GM10248 (cell line): ENCODE measurements around the gene SLC16A5.
A peak's percentile ranks its signal among the peaks of the same experiment; 100 is the strongest.

Experiments used
- CTCF ChIA-PET: fragments of 300-600 bp; sonication (Branson Sonifier 250); formaldehyde crosslinking; extraction: SDS; loops from one replicate; lab custom pipeline; 2021; ENCODE audit warnings: antibody characterized with exemption; lab: Yijun Ruan, JAX
- POLR2A ChIA-PET: fragments of 350-650 bp; sonication (Branson Sonifier 250); formaldehyde crosslinking; extraction: SDS; loops from one replicate; lab custom pipeline; 2020; ENCODE audit warnings: antibody characterized with exemption; lab: Yijun Ruan, JAX
- DNase-seq: peaks from one replicate; pipeline ENCODE4 v3.0.0; 2012; ENCODE audit errors: extremely low spot score
- TF ChIP-seq, protein P1 (sequence below): IDR thresholded peaks from 2 replicates; pipeline ENCODE4 v1.5.1; 2012; ENCODE audit warnings: mild to moderate bottlenecking, low read depth; ENCODE audit errors: extremely low read depth, missing control alignments, control extremely low read depth

Gene SLC16A5

DNA sequence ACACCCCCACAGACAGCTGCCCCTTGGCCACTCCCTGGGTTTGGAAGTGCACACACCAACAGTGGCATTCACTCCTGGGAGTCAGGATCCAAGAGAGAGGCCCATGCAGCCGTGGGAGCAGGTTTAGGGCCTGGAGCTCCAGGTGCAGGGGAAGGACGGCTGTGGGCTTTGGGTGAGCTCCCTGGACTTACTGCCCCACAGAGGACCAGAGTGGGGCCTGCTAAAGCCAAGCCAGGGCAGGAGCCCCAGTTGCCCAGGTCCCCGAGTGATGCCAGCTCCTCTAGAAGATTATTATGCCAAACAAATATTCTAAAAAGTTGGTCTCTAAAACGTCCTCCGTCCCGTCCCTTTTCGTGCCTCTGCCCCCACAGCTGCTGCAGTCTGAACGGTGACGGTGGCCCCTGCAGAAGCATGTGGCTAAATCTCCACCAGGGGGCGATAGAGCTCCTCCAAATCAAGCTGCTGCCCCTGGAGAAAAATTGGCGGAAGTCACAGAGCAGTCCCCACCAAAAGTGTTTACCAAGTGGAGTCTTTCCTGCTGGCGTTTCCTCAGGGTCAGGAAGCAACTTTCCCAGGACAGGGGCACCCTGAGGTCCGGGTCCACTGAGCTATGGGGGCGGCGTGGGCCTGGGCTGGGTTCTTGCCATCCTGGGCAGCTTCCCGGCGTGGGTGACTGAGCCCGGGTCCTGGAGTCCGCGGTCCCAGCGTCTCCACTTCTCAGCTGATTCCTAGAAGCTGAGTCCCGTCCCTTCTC is 26.2 kb downstream of the SLC16A5 start:
- CTCF ChIA-PET = interaction anchor here (0.7 to 16.9 kb wide), 68 partner anchors 10 to 408 kb away, joined by 3 to 338 read pairs (median 6); partner anchors contain the start of genes ATP5PD, CDR2L, GGA3 and JPT1
- POLR2A ChIA-PET = interaction anchor here (0.6 to 1.6 kb wide), 12 partner anchors 10 to 314 kb away, joined by 3 to 8 read pairs (median 4); partner anchors contain the start of genes JPT1, NT5C and SUMO2
- TF ChIP-seq, protein P1, sequence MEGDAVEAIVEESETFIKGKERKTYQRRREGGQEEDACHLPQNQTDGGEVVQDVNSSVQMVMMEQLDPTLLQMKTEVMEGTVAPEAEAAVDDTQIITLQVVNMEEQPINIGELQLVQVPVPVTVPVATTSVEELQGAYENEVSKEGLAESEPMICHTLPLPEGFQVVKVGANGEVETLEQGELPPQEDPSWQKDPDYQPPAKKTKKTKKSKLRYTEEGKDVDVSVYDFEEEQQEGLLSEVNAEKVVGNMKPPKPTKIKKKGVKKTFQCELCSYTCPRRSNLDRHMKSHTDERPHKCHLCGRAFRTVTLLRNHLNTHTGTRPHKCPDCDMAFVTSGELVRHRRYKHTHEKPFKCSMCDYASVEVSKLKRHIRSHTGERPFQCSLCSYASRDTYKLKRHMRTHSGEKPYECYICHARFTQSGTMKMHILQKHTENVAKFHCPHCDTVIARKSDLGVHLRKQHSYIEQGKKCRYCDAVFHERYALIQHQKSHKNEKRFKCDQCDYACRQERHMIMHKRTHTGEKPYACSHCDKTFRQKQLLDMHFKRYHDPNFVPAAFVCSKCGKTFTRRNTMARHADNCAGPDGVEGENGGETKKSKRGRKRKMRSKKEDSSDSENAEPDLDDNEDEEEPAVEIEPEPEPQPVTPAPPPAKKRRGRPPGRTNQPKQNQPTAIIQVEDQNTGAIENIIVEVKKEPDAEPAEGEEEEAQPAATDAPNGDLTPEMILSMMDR = peak; percentile 91
- DNase-seq = peak; percentile 85

DNA sequence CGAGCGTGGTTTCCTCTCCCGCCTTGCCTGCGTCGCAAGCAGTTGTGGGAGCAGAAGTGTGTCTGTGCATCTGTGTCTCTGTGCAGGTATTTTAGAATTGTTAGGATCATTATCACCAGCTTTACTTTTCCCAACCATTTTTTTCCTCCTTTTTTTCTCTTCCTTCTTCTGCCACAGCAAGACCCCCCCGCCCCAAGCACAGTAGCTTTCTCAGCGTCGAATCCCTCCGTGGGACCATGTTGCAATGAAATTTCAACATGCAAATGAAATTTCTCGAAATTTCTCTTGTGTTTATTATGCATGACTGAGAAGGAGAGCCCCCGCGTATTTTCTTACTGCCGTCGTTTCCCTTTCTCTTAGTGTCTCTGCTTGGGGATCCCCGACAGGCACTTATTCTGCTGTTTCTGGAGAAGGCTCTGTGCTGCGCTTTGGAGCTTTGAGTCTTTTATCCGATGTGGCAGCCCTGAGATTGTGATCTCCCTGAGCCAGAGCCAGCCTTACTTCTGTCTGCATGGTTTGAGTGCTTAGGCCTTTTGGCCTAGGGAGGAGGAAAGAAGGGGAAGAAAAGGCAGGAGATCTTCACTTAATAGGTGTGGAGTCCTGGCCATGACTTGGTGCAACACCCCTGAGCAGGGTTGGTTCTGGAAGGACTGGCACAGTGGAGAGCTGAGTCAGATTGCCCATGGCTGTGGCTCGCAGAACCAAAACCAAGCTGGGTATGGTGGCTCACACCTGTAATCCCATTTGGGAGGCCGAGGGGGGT is 27.0 kb downstream of the SLC16A5 start:
- CTCF ChIA-PET = interaction anchor here (0.7 to 16.9 kb wide), 65 partner anchors 11 to 408 kb away, joined by 3 to 338 read pairs (median 6); partner anchors contain the start of genes ATP5PD, CDR2L, GGA3 and JPT1
- TF ChIP-seq, protein P1 = no peak
- POLR2A ChIA-PET = interaction anchor here (0.6 to 1.6 kb wide), 11 partner anchors 9 to 313 kb away, joined by 3 to 8 read pairs (median 5); partner anchors contain the start of genes JPT1, NT5C and SUMO2
- peak; percentile 71 for DNase-seq

DNA sequence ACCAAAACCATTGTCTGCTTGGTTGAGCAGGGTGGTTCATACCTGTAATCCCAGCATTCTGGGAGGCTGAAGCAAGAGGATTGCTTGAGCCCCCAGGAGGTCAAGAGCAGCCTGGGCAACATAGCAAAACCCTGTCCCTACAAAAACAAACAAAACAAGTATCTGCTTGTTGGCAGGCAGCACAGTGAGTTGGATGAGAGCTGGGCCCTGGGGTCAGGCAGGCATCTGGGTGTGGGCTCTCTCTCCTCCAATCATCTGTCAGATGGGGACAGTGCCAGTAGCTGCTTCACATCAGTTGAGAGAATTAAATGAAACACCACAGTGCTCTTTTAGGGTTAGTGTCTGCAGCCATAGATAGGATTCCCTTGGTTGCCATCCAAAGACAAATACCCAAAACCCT is 27.8 kb downstream of the SLC16A5 start:
- POLR2A ChIA-PET = no interaction called here
- CTCF ChIA-PET = interaction anchor here (1.0 to 16.9 kb wide), 14 partner anchors 11 to 155 kb away, joined by 3 to 338 read pairs (median 26); partner anchors contain the start of genes MIF4GD, NT5C, NUP85 and SLC16A5

DNA sequence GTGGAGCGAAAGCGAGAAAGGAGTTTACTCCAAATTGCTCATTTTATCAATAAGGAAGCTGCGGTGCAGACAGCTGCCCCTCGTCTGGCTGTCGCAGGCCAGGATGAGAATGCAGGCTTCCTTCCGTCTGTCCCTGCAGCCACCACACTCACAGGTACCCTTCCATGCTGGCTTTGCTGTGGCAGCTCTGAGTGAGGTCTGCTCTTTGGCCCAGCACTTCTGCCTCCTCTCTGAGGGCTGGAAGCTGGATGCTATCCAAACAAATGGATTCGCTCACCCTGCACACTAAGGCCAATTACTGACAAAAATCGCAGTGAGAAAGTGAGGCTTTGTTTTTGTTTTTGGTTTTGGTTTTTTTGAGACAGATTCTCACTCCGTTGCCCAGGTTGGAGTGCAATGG is 29.0 kb downstream of the SLC16A5 start:
- DNase-seq = no peak
- TF ChIP-seq, protein P1 = no peak
- CTCF ChIA-PET = interaction anchor here (1.3 to 16.9 kb wide), 7 partner anchors 13 to 155 kb away, joined by 3 to 338 read pairs (median 103); partner anchors contain the start of genes MIF4GD, NT5C and NUP85
- POLR2A ChIA-PET = no interaction called here

More for the DNA sequence above, 27.8 kb downstream of the SLC16A5 start:
- TF ChIP-seq, protein P1 = no peak
- DNase-seq = no peak

DNA sequence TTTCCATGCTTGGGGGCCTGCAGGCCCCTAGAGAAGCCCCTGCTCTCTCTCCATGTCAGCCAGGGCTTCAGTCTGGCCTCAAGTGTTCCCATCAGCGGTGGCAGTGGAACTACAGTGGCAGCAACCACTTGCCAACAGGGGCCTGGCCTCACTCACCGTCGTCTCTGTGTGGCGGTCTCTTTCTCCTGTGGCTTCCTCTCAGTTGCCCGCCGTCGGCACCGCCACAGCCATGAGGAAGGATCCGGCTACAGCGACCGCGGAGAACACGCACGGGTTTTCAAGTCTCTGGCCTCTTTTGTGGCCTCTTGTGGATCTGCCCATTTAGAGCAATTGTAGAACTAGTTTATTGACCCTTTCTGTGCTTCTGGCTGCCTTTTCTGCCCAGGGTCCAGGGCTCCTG is 30.6 kb downstream of the SLC16A5 start:
- no peak for DNase-seq
- ChIA-PET POLR2A (no interaction called here), CTCF (interaction anchor here (1.1 to 16.9 kb wide), 5 partner anchors 12 to 84 kb away, joined by 3 to 338 read pairs (median 103); partner anchors contain the start of gene NT5C)
- TF ChIP-seq, protein P1 = no peak
